ENCODE measurements around the gene ADGRV1.

ADGRV1 gene

GRCh38 chr5:90550963-90551362 lies 7.6 kb upstream of the ADGRV1 start:
- H3K4me3 ChIP-seq (ENCODE audit: low read depth, low read length) = no peak overlapping the region
- TF ChIP-seq, protein P1, sequence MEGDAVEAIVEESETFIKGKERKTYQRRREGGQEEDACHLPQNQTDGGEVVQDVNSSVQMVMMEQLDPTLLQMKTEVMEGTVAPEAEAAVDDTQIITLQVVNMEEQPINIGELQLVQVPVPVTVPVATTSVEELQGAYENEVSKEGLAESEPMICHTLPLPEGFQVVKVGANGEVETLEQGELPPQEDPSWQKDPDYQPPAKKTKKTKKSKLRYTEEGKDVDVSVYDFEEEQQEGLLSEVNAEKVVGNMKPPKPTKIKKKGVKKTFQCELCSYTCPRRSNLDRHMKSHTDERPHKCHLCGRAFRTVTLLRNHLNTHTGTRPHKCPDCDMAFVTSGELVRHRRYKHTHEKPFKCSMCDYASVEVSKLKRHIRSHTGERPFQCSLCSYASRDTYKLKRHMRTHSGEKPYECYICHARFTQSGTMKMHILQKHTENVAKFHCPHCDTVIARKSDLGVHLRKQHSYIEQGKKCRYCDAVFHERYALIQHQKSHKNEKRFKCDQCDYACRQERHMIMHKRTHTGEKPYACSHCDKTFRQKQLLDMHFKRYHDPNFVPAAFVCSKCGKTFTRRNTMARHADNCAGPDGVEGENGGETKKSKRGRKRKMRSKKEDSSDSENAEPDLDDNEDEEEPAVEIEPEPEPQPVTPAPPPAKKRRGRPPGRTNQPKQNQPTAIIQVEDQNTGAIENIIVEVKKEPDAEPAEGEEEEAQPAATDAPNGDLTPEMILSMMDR (conservative IDR thresholded peaks at IDR 0.05; ENCODE audit: low read depth, low read length) = no peak
- no peak for DNase-seq (ENCODE audit: low read depth)

GRCh38 chr5:90551376-90551775 lies 7.2 kb upstream of the ADGRV1 start:
- TF ChIP-seq, protein P1 (conservative IDR thresholded peaks at IDR 0.05; ENCODE audit: low read depth, low read length) = no peak
- DNase-seq (ENCODE audit: low read depth) = no peak

DNA sequence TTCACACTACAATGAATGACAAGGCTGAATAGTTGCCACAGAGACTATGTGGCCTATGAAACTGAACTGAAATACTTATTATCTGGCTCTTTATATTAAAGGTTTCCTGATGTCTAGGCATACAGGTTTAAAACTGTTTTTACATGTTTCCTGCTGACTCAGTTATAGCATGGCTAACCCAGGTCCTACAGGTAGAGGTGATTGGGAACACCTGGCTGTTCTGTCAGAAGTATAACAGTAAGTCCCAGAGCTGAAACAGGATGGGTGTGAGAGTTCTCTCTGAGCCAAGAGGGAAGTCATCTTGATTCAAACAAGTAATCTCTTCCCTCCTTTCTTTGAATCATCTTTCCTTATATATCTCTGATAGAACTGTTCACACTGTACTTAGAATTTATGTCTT lies 4.9 kb upstream of the ADGRV1 start:
- TF ChIP-seq, protein P1 (conservative IDR thresholded peaks at IDR 0.05; ENCODE audit: low read depth, low read length) = no peak
- no peak overlapping the region for H3K4me3 ChIP-seq (ENCODE audit: low read depth, low read length)
- no peak for DNase-seq (ENCODE audit: low read depth)

More at GRCh38 chr5:90551376-90551775, 7.2 kb upstream of the ADGRV1 start:
- no peak overlapping the region for H3K4me3 ChIP-seq (ENCODE audit: low read depth, low read length)

GRCh38 chr5:90554358-90555006 lies 4.1 kb upstream of the ADGRV1 start:
- H3K4me3 ChIP-seq (ENCODE audit: low read depth, low read length) = no peak overlapping the region
- no peak for DNase-seq (ENCODE audit: low read depth)
- TF ChIP-seq, protein P1 (conservative IDR thresholded peaks at IDR 0.05; ENCODE audit: low read depth, low read length) = no peak

GRCh38 chr5:90555666-90556065 lies 2.9 kb upstream of the ADGRV1 start:
- TF ChIP-seq, protein P1 (conservative IDR thresholded peaks at IDR 0.05; ENCODE audit: low read depth, low read length) = no peak
- no peak overlapping the region for H3K4me3 ChIP-seq (ENCODE audit: low read depth, low read length)
- no peak for DNase-seq (ENCODE audit: low read depth)

GRCh38 chr5:90557391-90557790 lies 1.2 kb upstream of the ADGRV1 start:
- TF ChIP-seq, protein P1 (conservative IDR thresholded peaks at IDR 0.05; ENCODE audit: low read depth, low read length) = no peak
- DNase-seq (ENCODE audit: low read depth) = no peak
- no peak overlapping the region for H3K4me3 ChIP-seq (ENCODE audit: low read depth, low read length)

- TF ChIP-seq, protein P1 (conservative IDR thresholded peaks at IDR 0.05; ENCODE audit: low read depth, low read length) = no peak
- no peak for DNase-seq (ENCODE audit: low read depth)
- H3K4me3 ChIP-seq (ENCODE audit: low read depth, low read length) = no peak overlapping the region
Measured at GRCh38 chr5:90557871-90558270, 726 bp upstream of the ADGRV1 start.

Measured in choroid plexus epithelial cell (primary cell).